ENCODE results near the gene RFX5. TPM values are rescaled to one million over a fixed set of nuclear protein-coding genes. Genes with fewer than 3 reads are reported as not detected.

RFX5 gene
- total RNA-seq, 1 experiment from 2014 or later: 52.7 TPM

GRCh38 chr1:151318975-151319374 is 28.1 kb downstream of the RFX5 start:
- Histone ChIP-seq H4K20me1 (ENCODE audit: insufficient read depth) (no peaks in the 10 kb centered on the region), H3K9me3 (ENCODE audit: control insufficient read depth in 1 of 2, insufficient read depth in 1 of 2, low read depth in 1 of 2, low read length in 2 of 2) (no peaks in the 10 kb centered on the region), H3K4me1 (ENCODE audit: control insufficient read depth in 1 of 2, insufficient read depth in 2 of 2, low read length in 2 of 2) (peaks cover 0 to 8% of the 10 kb centered on the region in 2 experiments; a peak in 2 of 4 replicates), H3K79me2 (ENCODE audit: insufficient read depth, low read length) (no peaks in the 10 kb centered on the region; the same call in 1 of the 2 replicates), H3K4me3 (replicated peaks in 1 of 2; ENCODE audit: low read depth in 1 of 2, low read length in 2 of 2) (no peak overlapping the region), H3K36me3 (ENCODE audit: control insufficient read depth in 1 of 2, insufficient read depth in 2 of 2, low read length in 2 of 2) (peaks cover 0 to 6% of the 10 kb centered on the region in 2 experiments; a peak in 1 of 4 replicates), H2AFZ (ENCODE audit: low read depth, low read length, poor library complexity, severe bottlenecking) (no peak overlapping the region), H3K27ac (ENCODE audit: low read depth, low read length) (no peak overlapping the region), H3K4me2 (ENCODE audit: low read length) (no peak overlapping the region), H3K27me3 (ENCODE audit: insufficient read depth, low read length) (no peaks in the 10 kb centered on the region), H3K9me2 (ENCODE audit: insufficient read depth) (no peaks in the 10 kb centered on the region), H3K9ac (ENCODE audit: low read length) (no peak overlapping the region)
- RAD21 ChIA-PET (ENCODE audit: low non-redundant PET in 1 of 2, low total read pairs in 2 of 2, uncharacterized antibody in 2 of 2, unreplicated experiment in 2 of 2): no interaction called here
- DNase-seq (ENCODE audit: low read depth, low spot score) (no peak), ATAC-seq (no peak)
- intact Hi-C loops (cut with micrococcal nuclease): no loop called here
- TF ChIP-seq EGR1 (IDR thresholded peaks at IDR 0.05; ENCODE audit: low read depth): no peak
- no TSS peak for BruUV-seq (replicated peaks)
- POLR2A ChIA-PET: no interaction called here
- CTCF ChIA-PET: no interaction called here

- TF ChIP-seq, protein P1, sequence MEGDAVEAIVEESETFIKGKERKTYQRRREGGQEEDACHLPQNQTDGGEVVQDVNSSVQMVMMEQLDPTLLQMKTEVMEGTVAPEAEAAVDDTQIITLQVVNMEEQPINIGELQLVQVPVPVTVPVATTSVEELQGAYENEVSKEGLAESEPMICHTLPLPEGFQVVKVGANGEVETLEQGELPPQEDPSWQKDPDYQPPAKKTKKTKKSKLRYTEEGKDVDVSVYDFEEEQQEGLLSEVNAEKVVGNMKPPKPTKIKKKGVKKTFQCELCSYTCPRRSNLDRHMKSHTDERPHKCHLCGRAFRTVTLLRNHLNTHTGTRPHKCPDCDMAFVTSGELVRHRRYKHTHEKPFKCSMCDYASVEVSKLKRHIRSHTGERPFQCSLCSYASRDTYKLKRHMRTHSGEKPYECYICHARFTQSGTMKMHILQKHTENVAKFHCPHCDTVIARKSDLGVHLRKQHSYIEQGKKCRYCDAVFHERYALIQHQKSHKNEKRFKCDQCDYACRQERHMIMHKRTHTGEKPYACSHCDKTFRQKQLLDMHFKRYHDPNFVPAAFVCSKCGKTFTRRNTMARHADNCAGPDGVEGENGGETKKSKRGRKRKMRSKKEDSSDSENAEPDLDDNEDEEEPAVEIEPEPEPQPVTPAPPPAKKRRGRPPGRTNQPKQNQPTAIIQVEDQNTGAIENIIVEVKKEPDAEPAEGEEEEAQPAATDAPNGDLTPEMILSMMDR (IDR thresholded peaks at IDR 0.05 in 2 of 3, conservative IDR thresholded peaks at IDR 0.05 in 1 of 3; ENCODE audit: borderline replicate concordance in 1 of 3, insufficient read depth in 1 of 3, low read depth in 2 of 3, low read length in 2 of 3): no peak
- TF ChIP-seq EZH2 (IDR thresholded peaks at IDR 0.05): no peak
- TF ChIP-seq CBX3 (IDR thresholded peaks at IDR 0.05; ENCODE audit: low read depth): no peak
- no peak for TF ChIP-seq JUND (IDR thresholded peaks at IDR 0.05)
- no peak for TF ChIP-seq EGR1 (IDR thresholded peaks at IDR 0.05; ENCODE audit: low read depth)
- no peak for TF ChIP-seq SRF (IDR thresholded peaks at IDR 0.05; ENCODE audit: low read depth)
- no peak for TF ChIP-seq CEBPB (IDR thresholded peaks at IDR 0.05; ENCODE audit: low read depth)
- TF ChIP-seq POLR2AphosphoS5 (IDR thresholded peaks at IDR 0.05; ENCODE audit: low read depth, low read length): no peak
- TF ChIP-seq, protein P2, sequence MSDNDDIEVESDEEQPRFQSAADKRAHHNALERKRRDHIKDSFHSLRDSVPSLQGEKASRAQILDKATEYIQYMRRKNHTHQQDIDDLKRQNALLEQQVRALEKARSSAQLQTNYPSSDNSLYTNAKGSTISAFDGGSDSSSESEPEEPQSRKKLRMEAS (IDR thresholded peaks at IDR 0.05): no peak
- TF ChIP-seq SP1 (IDR thresholded peaks at IDR 0.05; ENCODE audit: low read depth): no peak
- no peak for TF ChIP-seq RAD21 (IDR thresholded peaks at IDR 0.05; ENCODE audit: low read depth)
- TF ChIP-seq EZH2phosphoT487 (IDR thresholded peaks at IDR 0.05; ENCODE audit: borderline replicate concordance): no peak
- TF ChIP-seq, protein P3, sequence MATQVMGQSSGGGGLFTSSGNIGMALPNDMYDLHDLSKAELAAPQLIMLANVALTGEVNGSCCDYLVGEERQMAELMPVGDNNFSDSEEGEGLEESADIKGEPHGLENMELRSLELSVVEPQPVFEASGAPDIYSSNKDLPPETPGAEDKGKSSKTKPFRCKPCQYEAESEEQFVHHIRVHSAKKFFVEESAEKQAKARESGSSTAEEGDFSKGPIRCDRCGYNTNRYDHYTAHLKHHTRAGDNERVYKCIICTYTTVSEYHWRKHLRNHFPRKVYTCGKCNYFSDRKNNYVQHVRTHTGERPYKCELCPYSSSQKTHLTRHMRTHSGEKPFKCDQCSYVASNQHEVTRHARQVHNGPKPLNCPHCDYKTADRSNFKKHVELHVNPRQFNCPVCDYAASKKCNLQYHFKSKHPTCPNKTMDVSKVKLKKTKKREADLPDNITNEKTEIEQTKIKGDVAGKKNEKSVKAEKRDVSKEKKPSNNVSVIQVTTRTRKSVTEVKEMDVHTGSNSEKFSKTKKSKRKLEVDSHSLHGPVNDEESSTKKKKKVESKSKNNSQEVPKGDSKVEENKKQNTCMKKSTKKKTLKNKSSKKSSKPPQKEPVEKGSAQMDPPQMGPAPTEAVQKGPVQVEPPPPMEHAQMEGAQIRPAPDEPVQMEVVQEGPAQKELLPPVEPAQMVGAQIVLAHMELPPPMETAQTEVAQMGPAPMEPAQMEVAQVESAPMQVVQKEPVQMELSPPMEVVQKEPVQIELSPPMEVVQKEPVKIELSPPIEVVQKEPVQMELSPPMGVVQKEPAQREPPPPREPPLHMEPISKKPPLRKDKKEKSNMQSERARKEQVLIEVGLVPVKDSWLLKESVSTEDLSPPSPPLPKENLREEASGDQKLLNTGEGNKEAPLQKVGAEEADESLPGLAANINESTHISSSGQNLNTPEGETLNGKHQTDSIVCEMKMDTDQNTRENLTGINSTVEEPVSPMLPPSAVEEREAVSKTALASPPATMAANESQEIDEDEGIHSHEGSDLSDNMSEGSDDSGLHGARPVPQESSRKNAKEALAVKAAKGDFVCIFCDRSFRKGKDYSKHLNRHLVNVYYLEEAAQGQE (IDR thresholded peaks at IDR 0.05; ENCODE audit: low read depth): no peak
- no peak for TF ChIP-seq ZFX (IDR thresholded peaks at IDR 0.05)
- TF ChIP-seq TCF7L2 (IDR thresholded peaks at IDR 0.05; ENCODE audit: borderline replicate concordance, extremely low read depth, insufficient read depth, insufficient read length): no peak
- Histone ChIP-seq H3K4me1 (ENCODE audit: control insufficient read depth in 1 of 2, insufficient read depth in 2 of 2, low read length in 2 of 2) (peaks cover 16 to 34% of the 10 kb centered on the region in 2 experiments), H3K27me3 (ENCODE audit: insufficient read depth, low read length) (no peaks in the 10 kb centered on the region), H4K20me1 (ENCODE audit: insufficient read depth) (no peaks in the 10 kb centered on the region), H2AFZ (ENCODE audit: low read depth, low read length, poor library complexity, severe bottlenecking) (no peak overlapping the region), H3K4me2 (ENCODE audit: low read length) (no peak overlapping the region), H3K9me3 (ENCODE audit: control insufficient read depth in 1 of 2, insufficient read depth in 1 of 2, low read depth in 1 of 2, low read length in 2 of 2) (no peaks in the 10 kb centered on the region), H3K9ac (ENCODE audit: low read length) (no peak overlapping the region), H3K9me2 (ENCODE audit: insufficient read depth) (no peaks in the 10 kb centered on the region), H3K36me3 (ENCODE audit: control insufficient read depth in 1 of 2, insufficient read depth in 2 of 2, low read length in 2 of 2) (peaks cover 0 to 4% of the 10 kb centered on the region in 2 experiments; a peak in 1 of 4 replicates), H3K27ac (ENCODE audit: low read depth, low read length) (no peak overlapping the region), H3K79me2 (ENCODE audit: insufficient read depth, low read length) (no peaks in the 10 kb centered on the region; the same call in 1 of the 2 replicates), H3K4me3 (replicated peaks in 1 of 2; ENCODE audit: low read depth in 1 of 2, low read length in 2 of 2) (no peak overlapping the region)
- intact Hi-C loops (cut with micrococcal nuclease): no loop called here
- DNase-seq (ENCODE audit: low read depth, low spot score): no peak
- ChIA-PET CTCF (no interaction called here), RAD21 (ENCODE audit: low non-redundant PET in 1 of 2, low total read pairs in 2 of 2, uncharacterized antibody in 2 of 2, unreplicated experiment in 2 of 2) (interaction anchor here in 1 of 2 experiments (0.6 kb wide), 1 partner anchor 61 kb away, joined by 7 read pairs; the partner anchor contains the start of gene PSMD4), POLR2A (no interaction called here)
- BruUV-seq (replicated peaks): TSS peak; percentile 30
- no peak for ATAC-seq
These were observed 31.4 kb downstream of the RFX5 start for GRCh38 chr1:151315565-151316235.

Measured in HCT116 (cell line).